WTC11 (cell line): ENCODE results near the gene RAD51. TPM values are rescaled to one million over a fixed set of nuclear protein-coding genes. Genes with fewer than 3 reads are reported as not detected.

ENCODE experiments used
- ATAC-seq: fragments of 200-7000 bp; cut with Tn5 transposase; 2 replicates; pipeline ENCODE4 v1.10.0; 2021; ENCODE audit warnings: mild to moderate bottlenecking, moderate library complexity
- CTCF ChIA-PET: fragments of 300-600 bp; sonication (Branson Sonifier 250); formaldehyde crosslinking; loops from one replicate; lab custom pipeline; 2021; ENCODE audit warnings: antibody characterized with exemption; lab: Charles Lee
- POLR2A ChIA-PET: fragments of 350-600 bp; sonication (Branson Sonifier 250); formaldehyde crosslinking; loops from one replicate; lab custom pipeline; 2021; ENCODE audit warnings: antibody characterized with exemption; lab: Charles Lee
- DNase-seq: peaks from one replicate; pipeline ENCODE4 v3.0.0; 2021; ENCODE audit warnings: low spot score
- H3K27ac Mint-ChIP-seq: 2 replicates; pipeline ENCODE4 v1.8.0; 2021; ENCODE audit warnings: mixed read lengths
- H3K27me3 Mint-ChIP-seq: 2 replicates; pipeline ENCODE4 v1.8.0; 2021; ENCODE audit warnings: low read depth, mild to moderate bottlenecking, moderate library complexity, mixed read lengths
- H3K36me3 Mint-ChIP-seq: 2 replicates; pipeline ENCODE4 v1.8.0; 2021; ENCODE audit warnings: mixed read lengths
- H3K4me1 Mint-ChIP-seq: 2 replicates; pipeline ENCODE4 v1.8.0; 2022; ENCODE audit warnings: mixed read lengths
- H3K4me3 Mint-ChIP-seq: 2 replicates; pipeline ENCODE4 v1.8.0; 2021; ENCODE audit warnings: mild to moderate bottlenecking, moderate library complexity, mixed read lengths
- H3K9me3 Mint-ChIP-seq: 2 replicates; pipeline ENCODE4 v1.8.0; 2021; ENCODE audit warnings: mixed read lengths
- AFF4 ChIP-seq: sonication (generic); formaldehyde crosslinking; IDR thresholded peaks from 2 replicates; pipeline ENCODE4 v1.8.1; 2023; ENCODE audit warnings: mild to moderate bottlenecking, missing genetic modification reagents, borderline replicate concordance
- CREB1 ChIP-seq: sonication (generic); formaldehyde crosslinking; IDR thresholded peaks from 2 replicates; pipeline ENCODE4 v1.8.0; 2023; ENCODE audit warnings: mild to moderate bottlenecking, missing genetic modification reagents
- CREM ChIP-seq: sonication (generic); formaldehyde crosslinking; IDR thresholded peaks from 2 replicates; pipeline ENCODE4 v1.8.1; 2022; ENCODE audit warnings: mild to moderate bottlenecking, missing genetic modification reagents, moderate library complexity
- ELF4 ChIP-seq: sonication (generic); formaldehyde crosslinking; IDR thresholded peaks from 2 replicates; pipeline ENCODE4 v1.8.1; 2022; ENCODE audit warnings: low read depth, mild to moderate bottlenecking, moderate library complexity, missing genetic modification reagents
- EMX1 ChIP-seq: fragments of 250-450 bp; sonication (Bioruptor Pico); IDR thresholded peaks from 2 replicates; pipeline ENCODE4 v1.8.0; 2021; ENCODE audit warnings: mild to moderate bottlenecking
- ESRRA ChIP-seq: sonication (generic); formaldehyde crosslinking; IDR thresholded peaks from 2 replicates; pipeline ENCODE4 v1.8.1; 2022; ENCODE audit warnings: mild to moderate bottlenecking, missing genetic modification reagents, borderline replicate concordance
- ETV6 ChIP-seq: sonication (generic); formaldehyde crosslinking; IDR thresholded peaks from 2 replicates; pipeline ENCODE4 v1.8.1; 2022; ENCODE audit warnings: mild to moderate bottlenecking, missing genetic modification reagents
- FOXK1 ChIP-seq: sonication (generic); formaldehyde crosslinking; IDR thresholded peaks from 2 replicates; pipeline ENCODE4 v1.8.0; 2022; ENCODE audit warnings: mild to moderate bottlenecking, moderate library complexity, missing genetic modification reagents
- GTF2I ChIP-seq: fragments of 250-450 bp; sonication (Bioruptor Pico); conservative IDR thresholded peaks from 2 replicates; pipeline ENCODE4 v1.4.0; 2021; ENCODE audit warnings: mild to moderate bottlenecking
- JUN ChIP-seq: sonication (generic); formaldehyde crosslinking; IDR thresholded peaks from 2 replicates; pipeline ENCODE4 v1.8.0; 2023; ENCODE audit warnings: mild to moderate bottlenecking, missing genetic modification reagents
- MAX ChIP-seq: sonication (generic); formaldehyde crosslinking; IDR thresholded peaks from 2 replicates; pipeline ENCODE4 v1.8.0; 2022; ENCODE audit warnings: mild to moderate bottlenecking, missing genetic modification reagents
- MYBL2 ChIP-seq: sonication (generic); formaldehyde crosslinking; IDR thresholded peaks from 2 replicates; pipeline ENCODE4 v1.8.1; 2023; ENCODE audit warnings: mild to moderate bottlenecking, moderate library complexity, missing genetic modification reagents
- NFE2L1 ChIP-seq: sonication (generic); formaldehyde crosslinking; IDR thresholded peaks from 2 replicates; pipeline ENCODE4 v1.8.1; 2023; ENCODE audit warnings: missing genetic modification reagents
- PRRX2 ChIP-seq: fragments of 250-450 bp; sonication (Bioruptor Pico); IDR thresholded peaks from 2 replicates; pipeline ENCODE4 v1.8.0; 2021; ENCODE audit warnings: mild to moderate bottlenecking
- RORB ChIP-seq: fragments of 250-450 bp; sonication (Bioruptor Pico); IDR thresholded peaks from 2 replicates; pipeline ENCODE4 v1.9.0; 2021; ENCODE audit warnings: mild to moderate bottlenecking
- SMAD3 ChIP-seq: sonication (generic); formaldehyde crosslinking; IDR thresholded peaks from 2 replicates; pipeline ENCODE4 v1.8.0; 2022; ENCODE audit warnings: missing genetic modification reagents, mild to moderate bottlenecking, borderline replicate concordance
- SMAD4 ChIP-seq: sonication (generic); formaldehyde crosslinking; IDR thresholded peaks from 2 replicates; pipeline ENCODE4 v1.8.0; 2022; ENCODE audit warnings: mild to moderate bottlenecking, missing genetic modification reagents
- SP1 ChIP-seq: sonication (generic); formaldehyde crosslinking; conservative IDR thresholded peaks from 2 replicates; pipeline ENCODE4 v1.8.1; 2022; ENCODE audit warnings: missing genetic modification reagents
- TCF7 ChIP-seq: sonication (generic); formaldehyde crosslinking; IDR thresholded peaks from 2 replicates; pipeline ENCODE4 v1.8.0; 2022; ENCODE audit warnings: mild to moderate bottlenecking, low read depth, missing genetic modification reagents, moderate library complexity
- TEAD4 ChIP-seq: sonication (generic); formaldehyde crosslinking; IDR thresholded peaks from 2 replicates; pipeline ENCODE4 v1.8.0; 2022; ENCODE audit warnings: mild to moderate bottlenecking, missing genetic modification reagents
- USF2 ChIP-seq: sonication (generic); formaldehyde crosslinking; IDR thresholded peaks from 2 replicates; pipeline ENCODE4 v1.8.1; 2023; ENCODE audit warnings: mild to moderate bottlenecking, missing genetic modification reagents, moderate library complexity
- ZNF281 ChIP-seq: sonication (generic); formaldehyde crosslinking; IDR thresholded peaks from 2 replicates; pipeline ENCODE4 v1.8.0; 2023; ENCODE audit warnings: mild to moderate bottlenecking, missing genetic modification reagents
- ZNF396 ChIP-seq: fragments of 250-450 bp; sonication (Bioruptor Pico); IDR thresholded peaks from 2 replicates; pipeline ENCODE4 v1.8.0; 2021; ENCODE audit warnings: mild to moderate bottlenecking, moderate library complexity, borderline replicate concordance
- ZNF416 ChIP-seq: fragments of 250-450 bp; sonication (Bioruptor Pico); IDR thresholded peaks from 2 replicates; pipeline ENCODE4 v1.9.0; 2021; ENCODE audit warnings: mild to moderate bottlenecking, inconsistent platforms
- total RNA-seq: library from RNA; stranded (reverse); gene quantifications from 3 replicates; pipeline ENCODE4 v1.2.3, GENCODE V29; 2021
- TF ChIP-seq, protein P1 (sequence below): sonication (generic); formaldehyde crosslinking; IDR thresholded peaks from 2 replicates; pipeline ENCODE4 v1.8.1; 2023; ENCODE audit warnings: mild to moderate bottlenecking, moderate library complexity, missing genetic modification reagents

Gene RAD51
- total RNA-seq, 1 experiment from 2014 or later, result 36.4 TPM

DNA sequence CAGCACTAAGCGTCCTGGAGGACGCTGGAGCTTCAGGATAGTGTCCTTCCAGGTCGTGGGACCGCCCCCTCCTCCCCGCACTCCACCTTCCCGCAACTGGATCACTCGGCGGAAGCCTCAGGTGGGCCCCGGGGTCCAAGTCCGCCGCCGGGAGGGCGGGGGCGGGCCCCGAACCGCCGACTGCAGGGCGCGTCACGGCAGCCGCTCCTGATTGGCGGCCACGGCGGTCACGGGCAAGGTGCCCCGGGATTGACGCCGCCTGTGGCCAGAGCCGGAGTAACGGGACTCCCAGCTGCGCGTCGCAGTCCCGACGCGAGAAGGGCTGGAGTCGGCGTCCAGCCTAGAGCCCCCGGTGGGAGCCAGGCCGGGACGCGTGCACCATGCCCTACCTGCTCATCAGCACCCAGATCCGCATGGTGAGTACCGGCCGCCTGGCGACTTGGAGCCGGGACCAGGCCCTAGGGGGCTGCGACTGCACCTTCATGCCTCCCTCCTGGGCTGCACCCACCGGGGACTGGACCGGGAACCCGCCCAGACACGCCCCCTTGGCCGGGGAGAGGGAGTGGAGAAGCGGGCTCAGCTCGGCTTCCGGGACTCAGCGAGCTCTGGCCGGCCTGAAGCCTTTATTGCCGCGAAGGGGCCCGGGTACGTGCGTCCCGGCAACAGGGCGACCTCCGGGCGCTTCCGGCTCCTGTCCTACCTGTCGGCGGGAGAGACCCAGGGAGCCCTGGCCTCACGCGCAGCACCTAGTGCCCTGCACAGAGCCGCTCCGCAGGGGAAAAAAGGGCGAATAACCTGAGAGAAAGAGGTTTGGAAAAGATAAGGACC, 69.0 kb downstream of the RAD51 start, which contains the start of gene GCHFR (continued):
- peak; percentile 66; the same call in 1 of the 2 replicates for TF ChIP-seq ESRRA (CRISPR knock-in tag)
- TF ChIP-seq ZNF396 (CRISPR knock-in tag), result no peak
- TF ChIP-seq RORB, result no peak
- peak; percentile 55; the same call in 1 of the 2 replicates for TF ChIP-seq USF2 (CRISPR knock-in tag)
- no peak; the same call in 1 of the 2 replicates for TF ChIP-seq ZNF416 (CRISPR knock-in tag)
- TF ChIP-seq CREM (CRISPR knock-in tag), result no peak
- TF ChIP-seq, protein P1, sequence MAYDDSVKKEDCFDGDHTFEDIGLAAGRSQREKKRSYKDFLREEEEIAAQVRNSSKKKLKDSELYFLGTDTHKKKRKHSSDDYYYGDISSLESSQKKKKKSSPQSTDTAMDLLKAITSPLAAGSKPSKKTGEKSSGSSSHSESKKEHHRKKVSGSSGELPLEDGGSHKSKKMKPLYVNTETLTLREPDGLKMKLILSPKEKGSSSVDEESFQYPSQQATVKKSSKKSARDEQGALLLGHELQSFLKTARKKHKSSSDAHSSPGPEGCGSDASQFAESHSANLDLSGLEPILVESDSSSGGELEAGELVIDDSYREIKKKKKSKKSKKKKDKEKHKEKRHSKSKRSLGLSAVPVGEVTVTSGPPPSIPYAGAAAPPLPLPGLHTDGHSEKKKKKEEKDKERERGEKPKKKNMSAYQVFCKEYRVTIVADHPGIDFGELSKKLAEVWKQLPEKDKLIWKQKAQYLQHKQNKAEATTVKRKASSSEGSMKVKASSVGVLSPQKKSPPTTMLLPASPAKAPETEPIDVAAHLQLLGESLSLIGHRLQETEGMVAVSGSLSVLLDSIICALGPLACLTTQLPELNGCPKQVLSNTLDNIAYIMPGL (CRISPR knock-in tag), result peak; percentile 74
- no peak; the same call in none of the 2 replicates for TF ChIP-seq SP1 (CRISPR knock-in tag)
- peak; percentile 59; the same call in 1 of the 2 replicates for TF ChIP-seq ETV6 (CRISPR knock-in tag)
- TF ChIP-seq FOXK1 (CRISPR knock-in tag), result peak; percentile 48
- no peak for TF ChIP-seq ELF4 (CRISPR knock-in tag)
- TF ChIP-seq TEAD4 (CRISPR knock-in tag), result no peak
- no peak for TF ChIP-seq EMX1
- no peak for TF ChIP-seq PRRX2 (CRISPR knock-in tag)
- 0 out of 2 replicates have a peak, but pooled peaks have one; percentile 31 for TF ChIP-seq SMAD4 (CRISPR knock-in tag)
- peak; percentile 18; the same call in 1 of the 2 replicates for TF ChIP-seq MAX (CRISPR knock-in tag)
- no peak for TF ChIP-seq NFE2L1
- TF ChIP-seq GTF2I (CRISPR knock-in tag), result no peak

GRCh38 chr15:40764629-40765103, 69.7 kb downstream of the RAD51 start:
- Mint-ChIP-seq H3K27ac (peak overlapping the region; percentile 94), H3K4me3 (peak overlapping the region; percentile 81), H3K4me1 (peaks cover 31% of the 10 kb centered on the region), H3K36me3 (no peaks in the 10 kb centered on the region), H3K27me3 (peaks cover 14% of the 10 kb centered on the region), H3K9me3 (no peaks in the 10 kb centered on the region)
- ATAC-seq, result no peak
- no peak for DNase-seq
- ChIA-PET POLR2A (interaction anchor here (0.6 to 2.4 kb wide), 6 partner anchors 26 to 140 kb away, joined by 3 to 9 read pairs (median 4); partner anchors contain the start of genes SPINT1 and VPS18), CTCF (interaction anchor here (0.5 to 7.8 kb wide), 23 partner anchors 12 to 327 kb away, joined by 3 to 60 read pairs (median 4); partner anchors contain the start of genes DNAJC17, RAD51, RHOV and SPINT1)
- no peak for TF ChIP-seq AFF4 (CRISPR knock-in tag)
- no peak for TF ChIP-seq JUN
- no peak for TF ChIP-seq CREB1 (CRISPR knock-in tag)
- no peak for TF ChIP-seq MYBL2 (CRISPR knock-in tag)
- TF ChIP-seq TCF7 (CRISPR knock-in tag), result no peak
- no peak for TF ChIP-seq ZNF281
- TF ChIP-seq SMAD3, result no peak
